CD14-positive monocyte (primary cell): ENCODE measurements around the gene AFF1. TPM values are rescaled to one million over a fixed set of nuclear protein-coding genes. Genes with fewer than 3 reads are reported as not detected.

Experiments
- DNase-seq, 3 donors: peaks; one replicate each; pipeline ENCODE4 v3.0.0-alpha.2; 2011 to 2022
- H2AFZ ChIP-seq: 2 replicates; pipeline ENCODE4 v1.6.0; 2012; ENCODE audit warnings: mild to moderate bottlenecking, low read depth, low read length, inconsistent platforms; ENCODE audit not compliant: insufficient read depth, poor library complexity, severe bottlenecking
- H3K27ac ChIP-seq, 2 donors: 1 replicate in 1 of 2; 2 replicates in 1 of 2; pipeline ENCODE4 v1.5.1; 2012 to 2013; ENCODE audit warnings: low read length in 2 of 2, control low read depth in 1 of 2, inconsistent platforms in 1 of 2, low read depth in 1 of 2, mild to moderate bottlenecking in 1 of 2
- H3K27me3 ChIP-seq, 2 donors: one replicate each; pipeline versions ENCODE4 v1.6.0 to v1.6.1; 2011 to 2013; ENCODE audit warnings: low read length in 2 of 2; ENCODE audit not compliant: control insufficient read depth in 2 of 2, insufficient read depth in 2 of 2
- H3K36me3 ChIP-seq, 2 donors: replicated peaks in 1 of 2; 1 replicate in 1 of 2; 2 replicates in 1 of 2; pipeline versions ENCODE4 v1.5.1 to v1.6.1; 2012 to 2013; ENCODE audit warnings: low read length in 2 of 2, control low read depth in 1 of 2, inconsistent platforms in 1 of 2, mild to moderate bottlenecking in 1 of 2; ENCODE audit not compliant: insufficient read depth in 2 of 2, control insufficient read depth in 1 of 2
- H3K4me1 ChIP-seq, 2 donors: 1 replicate in 1 of 2; 2 replicates in 1 of 2; pipeline versions ENCODE4 v1.5.1 to v1.6.1; 2012 to 2013; ENCODE audit warnings: low read length in 2 of 2, control low read depth in 1 of 2, inconsistent platforms in 1 of 2, mild to moderate bottlenecking in 1 of 2, moderate library complexity in 1 of 2; ENCODE audit not compliant: insufficient read depth in 2 of 2, control insufficient read depth in 1 of 2
- H3K4me2 ChIP-seq: replicated peaks from 2 replicates; pipeline ENCODE3; 2012; ENCODE audit warnings: low read length, moderate library complexity, mild to moderate bottlenecking; ENCODE audit not compliant: poor library complexity, severe bottlenecking; ENCODE audit errors: extremely low read depth
- H3K4me3 ChIP-seq, 3 experiments: fragments of 200-600 bp in 1 of 3; sonication (generic) in 1 of 3; replicated peaks in 1 of 3; 1 replicate in 2 of 3; 2 replicates in 1 of 3; pipeline ENCODE4 v1.5.1; 2011 to 2013; ENCODE audit warnings: low read length in 3 of 3, mild to moderate bottlenecking in 3 of 3, control low read depth in 2 of 3, low read depth in 2 of 3, inconsistent platforms in 1 of 3, moderate library complexity in 1 of 3
- H3K79me2 ChIP-seq: 2 replicates; pipeline ENCODE4 v1.6.0; 2012; ENCODE audit warnings: mild to moderate bottlenecking, control low read depth, inconsistent platforms, low read length, moderate library complexity; ENCODE audit not compliant: insufficient read depth
- H3K9ac ChIP-seq: 2 replicates; pipeline ENCODE4 v1.6.0; 2017; ENCODE audit warnings: low read length, mild to moderate bottlenecking; ENCODE audit not compliant: insufficient read depth, poor library complexity, severe bottlenecking
- H3K9me3 ChIP-seq, 2 donors: replicated peaks in 1 of 2; 1 replicate in 1 of 2; 2 replicates in 1 of 2; pipeline versions ENCODE4 v1.5.1 to v1.6.1; 2012 to 2013; ENCODE audit warnings: low read length in 2 of 2, control low read depth in 1 of 2; ENCODE audit not compliant: control insufficient read depth in 1 of 2, insufficient read depth in 1 of 2
- H4K20me1 ChIP-seq: 2 replicates; pipeline ENCODE4 v1.6.0; 2012; ENCODE audit warnings: mild to moderate bottlenecking, low read length, control low read depth, moderate library complexity; ENCODE audit not compliant: insufficient read depth
- H3K27ac Mint-ChIP-seq, 7 donors: one replicate each; pipeline ENCODE4 v1.8.0; 2020; ENCODE audit warnings: mild to moderate bottlenecking in 7 of 7, mixed read lengths in 7 of 7, moderate library complexity in 6 of 7, inconsistent platforms in 2 of 7
- H3K27me3 Mint-ChIP-seq, 3 donors: one replicate each; pipeline ENCODE4 v1.8.0; 2021 to 2022; ENCODE audit warnings: low read depth in 3 of 3, mild to moderate bottlenecking in 3 of 3, mixed read lengths in 3 of 3, moderate library complexity in 3 of 3, inconsistent platforms in 1 of 3
- H3K36me3 Mint-ChIP-seq, 2 donors: one replicate each; pipeline ENCODE4 v1.8.0; 2020; ENCODE audit warnings: mixed read lengths in 2 of 2, inconsistent platforms in 1 of 2, mild to moderate bottlenecking in 1 of 2
- H3K4me1 Mint-ChIP-seq: one replicate; pipeline ENCODE4 v1.8.0; 2020; ENCODE audit warnings: mild to moderate bottlenecking, mixed read lengths
- H3K4me3 Mint-ChIP-seq, 2 donors: one replicate each; pipeline ENCODE4 v1.8.0; 2020; ENCODE audit warnings: mild to moderate bottlenecking in 2 of 2, mixed read lengths in 2 of 2, moderate library complexity in 1 of 2
- H3K9me3 Mint-ChIP-seq, 7 donors: one replicate each; pipeline ENCODE4 v1.8.0; 2020 to 2022; ENCODE audit warnings: mixed read lengths in 7 of 7, mild to moderate bottlenecking in 6 of 7, moderate library complexity in 6 of 7, inconsistent platforms in 2 of 7
- WGBS: methylation state at CpG from one replicate; pipeline ENCODE4 v1.1.5; 2013; ENCODE audit warnings: missing lambda C conversion rate; ENCODE audit not compliant: insufficient coverage; 5-methylcytosine and 5-hydroxymethylcytosine counted together
- intact Hi-C, 2 donors: fragments of 100-400 bp; cut with micrococcal nuclease; formaldehyde crosslinking; loops; one replicate each; pipeline versions ENCODE4 v1.15.0 to v1.15.1; 2023
- polyA plus RNA-seq, 3 donors: library from polyadenylated mRNA; depleted of rRNA in 1 of 3; unstranded in 2 of 3; stranded (reverse) in 1 of 3; fragments of 300-500 nt in 2 of 3; fragments of >200 nt in 1 of 3; fragmentation: Illumina TruSeq in 2 of 3; gene quantifications; 1 replicate in 2 of 3; 2 replicates in 1 of 3; pipeline ENCODE4 v1.2.3, GENCODE V29; 2012 to 2021
- TF ChIP-seq, protein P1 (sequence below): fragments of 200-600 bp; IDR thresholded peaks from one replicate; pipeline ENCODE4 v1.8.0; 2022; ENCODE audit warnings: antibody characterized with exemption, mild to moderate bottlenecking

AFF1 gene
- polyA plus RNA-seq, 3 donors: 7.5 to 20.9 (median 16.3) TPM

DNA sequence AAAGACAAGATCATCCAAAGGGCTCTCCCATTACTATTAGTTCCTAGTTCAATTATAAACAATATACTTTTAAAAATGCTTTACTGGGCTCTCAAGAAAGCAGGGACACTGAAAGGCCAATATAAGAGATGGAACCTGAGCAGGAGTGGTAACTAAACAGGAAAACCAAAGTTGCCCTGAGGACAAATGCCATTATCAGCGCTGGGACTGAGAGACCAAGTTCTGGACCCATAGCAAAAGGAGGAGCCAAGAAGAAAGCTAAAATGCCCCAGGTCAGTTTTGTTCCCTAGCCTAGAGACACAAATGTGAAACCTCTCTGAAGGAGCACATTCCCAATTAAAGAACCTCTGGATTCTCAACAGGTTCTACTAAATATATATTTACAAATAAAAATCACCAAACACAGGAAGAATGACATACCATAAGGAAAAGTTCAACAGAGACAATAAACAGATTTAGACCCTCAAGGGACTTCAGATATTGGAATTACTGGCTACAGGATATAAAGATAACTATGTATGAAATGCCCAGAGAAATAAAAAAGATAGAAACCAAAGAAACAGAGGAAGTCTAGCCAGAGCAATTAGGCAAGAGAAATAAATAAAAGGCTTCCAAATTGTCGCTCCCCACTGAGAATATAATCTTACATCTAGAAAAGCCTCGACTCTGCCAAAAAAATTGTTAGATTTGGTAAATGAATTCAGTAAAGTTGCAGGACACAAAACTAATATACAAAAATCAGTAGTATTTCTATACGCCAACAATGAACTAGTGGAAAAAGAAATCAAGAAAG is 218.5 kb downstream of the AFF1 start:
- peaks cover 0 to 7% of the 10 kb centered on the region in 2 donors for H3K36me3 ChIP-seq
- no peak overlapping the region for H3K4me2 ChIP-seq
- no peaks in the 10 kb centered on the region for H3K27me3 ChIP-seq
- H4K20me1 ChIP-seq: no peaks in the 10 kb centered on the region
- WGBS: 88% methylated on average over 1 of the region's 4 CpGs
- intact Hi-C loops: no loop called here
- no peaks in the 10 kb centered on the region for H3K9me3 ChIP-seq
- TF ChIP-seq, protein P1, sequence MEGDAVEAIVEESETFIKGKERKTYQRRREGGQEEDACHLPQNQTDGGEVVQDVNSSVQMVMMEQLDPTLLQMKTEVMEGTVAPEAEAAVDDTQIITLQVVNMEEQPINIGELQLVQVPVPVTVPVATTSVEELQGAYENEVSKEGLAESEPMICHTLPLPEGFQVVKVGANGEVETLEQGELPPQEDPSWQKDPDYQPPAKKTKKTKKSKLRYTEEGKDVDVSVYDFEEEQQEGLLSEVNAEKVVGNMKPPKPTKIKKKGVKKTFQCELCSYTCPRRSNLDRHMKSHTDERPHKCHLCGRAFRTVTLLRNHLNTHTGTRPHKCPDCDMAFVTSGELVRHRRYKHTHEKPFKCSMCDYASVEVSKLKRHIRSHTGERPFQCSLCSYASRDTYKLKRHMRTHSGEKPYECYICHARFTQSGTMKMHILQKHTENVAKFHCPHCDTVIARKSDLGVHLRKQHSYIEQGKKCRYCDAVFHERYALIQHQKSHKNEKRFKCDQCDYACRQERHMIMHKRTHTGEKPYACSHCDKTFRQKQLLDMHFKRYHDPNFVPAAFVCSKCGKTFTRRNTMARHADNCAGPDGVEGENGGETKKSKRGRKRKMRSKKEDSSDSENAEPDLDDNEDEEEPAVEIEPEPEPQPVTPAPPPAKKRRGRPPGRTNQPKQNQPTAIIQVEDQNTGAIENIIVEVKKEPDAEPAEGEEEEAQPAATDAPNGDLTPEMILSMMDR: no peak
- no peak overlapping the region for H3K4me3 Mint-ChIP-seq
- peaks cover 0 to 7% of the 10 kb centered on the region in 2 donors for H3K36me3 Mint-ChIP-seq
- H2AFZ ChIP-seq: no peak overlapping the region
- H3K27ac Mint-ChIP-seq: peak overlapping the region in 1 of 7 donors; percentile 50
- no peak overlapping the region for H3K4me3 ChIP-seq
- H3K79me2 ChIP-seq: no peaks in the 10 kb centered on the region
- no peak overlapping the region for H3K9ac ChIP-seq
- peaks cover 2% of the 10 kb centered on the region for H3K4me1 Mint-ChIP-seq
- peaks cover 0 to 2% (median 0%) of the 10 kb centered on the region in 3 donors for H3K27me3 Mint-ChIP-seq
- no peaks in the 10 kb centered on the region for H3K4me1 ChIP-seq
- no peak for DNase-seq
- H3K27ac ChIP-seq: no peak overlapping the region
- H3K9me3 Mint-ChIP-seq: no peaks in the 10 kb centered on the region

DNA sequence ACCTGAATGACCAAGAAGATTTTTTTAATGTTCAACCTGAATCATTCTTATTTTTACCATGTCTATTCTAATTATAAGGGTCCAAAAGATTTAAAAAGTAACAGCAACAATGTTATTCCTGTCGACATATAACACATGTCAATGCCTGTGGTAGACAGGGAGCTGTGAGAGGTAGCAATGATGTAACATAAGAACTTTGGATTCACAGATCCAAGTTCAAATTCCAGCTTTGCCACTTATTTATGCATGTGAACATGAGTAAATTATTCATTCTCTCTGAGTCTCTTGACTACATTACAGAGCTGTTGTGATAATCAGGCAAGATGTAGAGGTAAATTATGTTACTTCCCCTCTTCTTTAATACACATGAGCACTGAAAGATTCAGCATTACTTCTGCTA is 231.1 kb downstream of the AFF1 start:
- H3K27me3 Mint-ChIP-seq: no peaks in the 10 kb centered on the region
- no CpG with 5 or more reads among the region's 1 CpG for WGBS
- no peaks in the 10 kb centered on the region for H3K9me3 Mint-ChIP-seq

More for the DNA sequence above, 231.1 kb downstream of the AFF1 start:
- Mint-ChIP-seq H3K4me3 (no peak overlapping the region), H3K27ac (no peak overlapping the region), H3K36me3 (peaks cover 61 to 84% of the 10 kb centered on the region in 2 donors), H3K4me1 (no peaks in the 10 kb centered on the region)
- H3K27ac ChIP-seq: no peak overlapping the region
- intact Hi-C loops: no loop called here
- H2AFZ ChIP-seq: no peak overlapping the region
- H3K27me3 ChIP-seq: no peaks in the 10 kb centered on the region
- TF ChIP-seq, protein P1: no peak
- no peak for DNase-seq
- no peak overlapping the region for H3K9ac ChIP-seq
- no peaks in the 10 kb centered on the region for H3K4me1 ChIP-seq
- no peaks in the 10 kb centered on the region for H3K9me3 ChIP-seq
- H3K4me3 ChIP-seq: no peak overlapping the region
- no peaks in the 10 kb centered on the region for H4K20me1 ChIP-seq
- peaks cover 69 to 90% of the 10 kb centered on the region in 2 donors for H3K36me3 ChIP-seq
- H3K4me2 ChIP-seq: no peak overlapping the region
- no peaks in the 10 kb centered on the region for H3K79me2 ChIP-seq
